Fibroblast of skin of right quadriceps (primary cell): Measurements from ENCODE around the gene FAM228A.
"Not testable (repeated sequence)": the region's sequence is repeated elsewhere in the genome, so short reads cannot be mapped to it uniquely, and the experiment has no call there.

Source experiments
- DNase-seq: peaks from one replicate; pipeline ENCODE4 v3.0.0-alpha.2; 2013

Gene FAM228A

DNA sequence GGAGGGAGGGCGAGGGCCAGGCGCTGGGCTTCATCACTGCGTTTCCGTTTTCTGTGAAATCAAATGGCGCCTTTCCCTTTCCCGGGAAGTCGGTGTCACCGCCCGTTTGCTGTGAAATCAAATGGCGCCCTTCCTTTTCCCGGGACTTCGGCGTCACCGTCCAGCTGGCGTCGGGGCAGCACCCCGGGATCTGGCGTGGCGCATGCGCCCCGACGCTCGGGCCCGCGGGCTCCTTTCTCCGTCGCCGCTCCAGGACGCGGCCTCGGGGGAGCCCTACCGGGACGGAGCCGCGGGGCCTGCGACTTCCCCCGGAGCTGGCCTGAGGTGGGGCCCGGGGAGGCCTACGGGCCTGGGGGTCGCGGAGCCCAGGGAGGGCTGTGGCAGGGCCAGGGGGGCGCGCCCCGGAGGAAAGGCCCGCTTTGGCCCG, at the start of gene FAM228A:
Gene FAM228A, plus strand, starts transcription at position 203 of the 427 bp plus-strand sequence. CDS start 428 bp downstream, outside the sequence.
- no peak for DNase-seq

DNA sequence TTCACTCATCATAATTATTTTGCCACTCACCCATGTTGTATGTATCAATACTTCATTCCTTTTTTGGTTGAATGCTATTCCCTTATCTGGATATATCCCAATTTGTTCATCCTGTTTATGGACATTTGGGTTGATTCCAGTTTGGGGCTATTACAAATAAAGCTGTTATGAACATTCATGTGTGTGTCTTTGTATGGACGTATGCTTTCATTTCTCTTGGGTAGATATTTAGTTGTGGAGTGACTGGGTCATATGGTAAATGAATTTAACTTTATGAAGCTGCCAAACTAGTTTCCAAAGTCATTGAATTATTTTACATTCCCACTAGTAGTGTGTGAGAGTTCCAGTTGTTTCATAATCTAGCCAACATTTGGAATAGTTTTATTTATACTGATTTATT, 48.9 kb upstream of the FAM228A start:
- DNase-seq: no peak

DNA sequence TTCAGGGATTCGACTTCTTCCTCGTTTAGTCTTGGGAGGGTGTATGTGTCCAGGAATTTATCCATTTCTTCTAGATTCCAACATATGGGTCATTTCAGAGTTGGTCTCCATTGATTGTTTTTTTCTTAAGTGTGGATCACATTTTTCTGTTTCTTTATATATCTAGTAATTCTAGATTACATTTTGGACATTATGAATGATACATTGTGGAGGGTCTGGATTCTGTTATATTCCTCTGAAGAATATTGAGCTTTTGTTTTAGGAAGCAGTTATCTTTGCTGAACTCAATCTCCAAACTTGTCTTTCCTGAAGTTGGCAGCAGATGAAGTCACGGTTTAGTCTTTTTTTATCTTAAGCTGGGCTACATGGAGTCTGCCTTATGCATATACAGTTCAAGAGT, 42.3 kb upstream of the FAM228A start:
- no peak for DNase-seq

DNA sequence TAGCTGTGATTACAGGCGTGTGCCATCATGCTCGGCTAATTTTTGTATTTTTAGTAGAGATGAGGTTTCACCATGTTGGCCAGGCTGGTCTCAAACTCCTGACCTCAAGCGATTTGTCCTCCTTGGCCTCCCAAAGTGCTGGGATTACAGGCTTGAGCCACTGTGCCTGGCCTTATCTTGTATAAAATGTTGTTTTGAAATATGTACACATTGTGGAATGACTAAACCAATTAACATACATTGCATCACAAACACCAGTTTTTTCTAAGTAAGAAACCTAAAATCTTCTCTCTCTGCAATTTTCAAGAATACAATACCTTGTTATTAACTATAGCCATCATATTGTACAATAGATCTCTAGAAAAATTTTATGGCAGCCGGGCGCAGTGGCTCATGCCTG, 34.5 kb upstream of the FAM228A start:
- DNase-seq: not testable (repeated sequence)

DNA sequence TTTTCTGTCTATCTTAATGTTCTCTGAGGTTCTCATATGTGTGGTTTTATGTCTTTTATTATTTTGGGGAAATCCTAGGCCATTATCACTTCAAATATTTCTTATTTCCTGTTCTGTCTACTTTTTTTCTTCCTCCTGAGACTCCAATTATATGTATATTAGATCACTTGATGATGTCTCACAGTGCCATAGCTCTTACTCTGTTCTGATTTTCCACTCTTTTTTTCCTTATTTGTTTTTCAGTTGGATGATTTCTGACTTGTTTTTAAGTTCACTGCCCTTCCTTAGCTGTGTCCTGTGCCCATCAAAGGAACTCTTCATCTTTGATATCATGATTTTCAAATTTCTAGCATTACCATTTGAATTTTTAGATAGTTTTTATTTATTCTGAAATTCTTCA, 27.5 kb upstream of the FAM228A start:
- DNase-seq: no peak

DNA sequence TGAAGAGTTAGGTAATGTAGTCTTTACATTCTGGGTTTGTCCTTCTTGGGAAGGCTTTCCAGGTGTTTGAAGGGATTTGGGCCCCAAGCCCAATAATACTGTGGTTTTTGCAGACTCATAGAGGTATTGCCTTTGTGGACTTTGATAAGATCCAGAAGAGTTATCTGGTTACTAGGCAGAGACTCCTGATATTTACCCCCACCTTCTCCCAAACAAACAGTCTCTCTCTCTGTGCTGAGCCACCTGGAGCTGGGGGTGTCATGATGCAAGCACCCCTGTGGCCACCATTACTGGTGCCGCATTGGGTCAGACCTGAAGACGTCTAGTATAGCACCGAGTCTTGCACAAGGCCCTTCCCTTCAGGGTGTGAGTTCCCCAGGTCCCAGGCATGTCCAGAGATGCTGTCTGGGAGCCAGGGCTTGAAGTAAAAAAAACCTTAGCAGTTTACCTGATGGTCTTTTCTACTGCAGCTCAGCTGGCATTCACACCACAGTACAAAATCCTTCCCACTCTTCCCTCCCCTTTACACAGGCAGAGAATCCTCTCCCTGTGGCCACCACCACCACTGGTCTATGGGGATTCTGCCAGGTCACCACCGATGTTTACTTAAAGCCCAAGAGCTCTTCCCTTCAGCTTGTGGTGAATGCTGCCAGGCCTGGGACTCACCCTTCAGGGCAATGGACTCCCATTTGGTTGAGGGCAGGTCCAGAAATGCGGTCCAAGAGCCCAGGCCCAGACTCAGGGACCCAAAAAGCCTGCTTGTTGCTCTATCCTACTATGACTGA, 22.2 kb upstream of the FAM228A start:
- no peak for DNase-seq

DNA sequence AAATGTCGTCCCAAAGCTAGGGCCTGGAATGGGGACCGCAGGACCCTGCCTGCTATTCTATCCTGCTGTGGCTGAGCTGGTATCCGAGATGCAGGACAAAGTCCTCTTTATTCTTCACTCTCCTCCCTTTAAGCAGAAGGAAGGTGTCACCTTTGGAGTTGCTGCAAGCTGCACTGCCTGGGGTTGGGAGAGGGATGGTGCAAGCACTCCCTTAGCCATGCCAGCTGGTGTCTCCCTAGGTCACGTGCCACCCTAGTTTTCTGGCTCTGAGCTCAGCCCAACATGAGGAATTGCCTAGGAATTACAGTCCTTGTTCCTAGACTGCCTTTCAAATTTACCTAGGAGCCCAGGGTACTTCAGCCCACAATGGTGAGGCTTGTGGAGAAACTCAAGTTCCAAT, 21.4 kb upstream of the FAM228A start:
- DNase-seq: no peak

DNA sequence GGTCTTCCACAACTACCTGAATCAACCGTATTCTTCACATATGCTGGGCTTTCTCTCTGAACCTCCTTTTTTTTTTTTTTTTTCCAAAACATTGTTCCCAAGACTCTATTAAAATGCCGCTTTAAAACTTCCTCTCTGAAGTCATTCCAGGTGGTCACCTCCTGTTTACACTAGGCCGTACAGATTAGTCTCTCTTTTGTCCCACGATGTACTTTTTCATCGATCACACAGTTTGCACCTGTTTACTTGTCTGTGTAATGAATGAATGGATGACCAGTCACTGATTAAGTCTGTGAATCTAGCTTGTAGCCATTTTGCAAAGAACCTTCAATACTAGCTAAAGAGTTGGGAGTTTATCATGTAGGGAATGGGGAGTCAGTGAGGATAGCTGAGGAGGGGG, 16.7 kb upstream of the FAM228A start:
- no peak for DNase-seq

DNA sequence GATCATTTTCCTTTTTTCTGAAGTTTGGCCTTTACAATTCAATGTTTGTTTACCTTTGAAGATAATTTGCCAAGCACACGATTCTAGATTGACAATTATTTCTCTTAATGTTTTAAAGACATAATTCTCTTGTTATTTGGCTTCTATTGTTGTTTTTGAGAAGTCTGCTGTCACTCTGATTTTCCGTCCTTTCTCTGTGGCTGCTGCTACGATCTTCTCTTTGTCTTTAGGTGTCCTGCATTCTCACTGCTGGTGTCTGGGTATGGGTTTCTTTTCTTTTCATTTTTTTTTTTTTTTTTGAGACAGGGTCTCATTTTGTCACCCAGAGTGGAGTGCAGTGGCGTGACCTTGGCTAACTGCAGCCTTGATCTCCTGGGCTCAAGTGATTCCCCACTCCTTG, 15.1 kb upstream of the FAM228A start:
- DNase-seq: no peak

DNA sequence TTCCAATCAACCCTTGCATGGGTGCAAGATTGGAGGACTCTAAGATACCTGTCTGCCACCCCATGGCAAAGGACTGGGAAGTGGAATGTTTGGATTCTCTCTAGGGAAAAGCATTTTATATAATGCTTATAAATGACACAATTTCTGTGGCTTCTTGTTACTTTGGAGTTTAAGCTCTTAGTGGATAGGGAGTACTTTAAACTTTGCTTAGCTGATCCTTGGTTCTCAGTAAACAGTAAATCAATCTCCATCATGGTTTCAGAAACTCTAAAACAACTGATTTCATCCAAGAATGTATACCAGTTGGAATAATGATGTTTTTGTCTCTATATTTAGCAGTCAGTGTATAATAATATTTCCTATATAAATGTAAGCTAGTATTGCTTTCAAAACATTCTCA, 14.1 kb upstream of the FAM228A start:
- DNase-seq: no peak

DNA sequence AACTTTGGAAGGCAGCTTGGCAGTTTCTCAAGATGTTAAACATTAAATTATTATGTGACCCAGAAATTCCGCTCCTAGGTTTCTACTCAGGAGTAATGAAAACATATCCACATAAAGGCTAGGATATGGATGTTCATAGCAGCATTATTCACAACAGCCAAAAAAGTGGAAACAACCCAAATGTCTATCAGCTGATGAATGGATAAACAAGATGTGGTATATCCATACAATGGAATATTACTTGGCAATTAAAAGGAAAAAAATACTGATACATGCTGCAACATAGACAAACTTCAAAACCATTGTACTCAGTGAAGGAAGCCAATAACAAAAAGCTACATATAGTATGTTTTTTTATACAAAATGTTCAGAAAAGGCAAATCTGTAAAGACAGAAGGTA, 12.4 kb upstream of the FAM228A start:
- no peak for DNase-seq

DNA sequence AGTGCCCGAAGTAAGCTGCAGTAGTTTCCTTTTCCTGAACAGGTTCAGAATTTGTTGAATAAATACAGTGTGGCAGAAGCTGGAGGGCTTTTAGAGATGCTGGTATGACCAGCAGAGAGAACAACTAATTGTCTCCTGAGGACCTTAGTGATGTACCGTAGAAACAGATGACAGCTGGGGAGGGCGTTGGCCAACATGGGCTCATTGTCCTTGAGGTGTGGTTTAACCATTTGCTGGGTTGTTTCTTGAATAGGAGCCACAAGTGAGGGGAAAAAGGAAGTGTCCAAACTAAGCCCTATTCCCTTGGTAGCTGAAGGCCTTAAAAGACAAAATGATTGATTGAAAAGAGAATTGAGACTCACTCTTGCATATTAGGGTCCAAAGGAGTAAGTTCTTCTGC, 11.7 kb upstream of the FAM228A start:
- DNase-seq: no peak

DNA sequence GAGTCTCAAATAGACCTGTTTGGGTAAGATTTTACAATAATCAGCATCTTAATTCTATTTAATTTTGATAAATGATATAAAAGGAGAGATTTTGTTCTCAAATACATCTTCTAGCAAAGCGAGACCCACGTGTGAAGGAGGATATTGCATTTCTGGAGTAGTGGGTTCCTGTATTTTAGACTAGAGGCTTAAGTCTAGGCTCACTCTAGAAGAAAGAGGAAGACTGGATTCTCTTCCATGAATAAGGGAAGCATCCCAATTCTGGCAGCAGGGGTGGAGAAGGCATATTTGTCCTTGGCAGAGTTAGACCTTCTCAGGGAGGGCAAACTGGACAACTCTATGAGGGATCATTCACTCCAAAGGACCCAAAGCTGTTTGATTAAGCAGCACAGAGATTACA, 11.3 kb upstream of the FAM228A start:
- DNase-seq: no peak

DNA sequence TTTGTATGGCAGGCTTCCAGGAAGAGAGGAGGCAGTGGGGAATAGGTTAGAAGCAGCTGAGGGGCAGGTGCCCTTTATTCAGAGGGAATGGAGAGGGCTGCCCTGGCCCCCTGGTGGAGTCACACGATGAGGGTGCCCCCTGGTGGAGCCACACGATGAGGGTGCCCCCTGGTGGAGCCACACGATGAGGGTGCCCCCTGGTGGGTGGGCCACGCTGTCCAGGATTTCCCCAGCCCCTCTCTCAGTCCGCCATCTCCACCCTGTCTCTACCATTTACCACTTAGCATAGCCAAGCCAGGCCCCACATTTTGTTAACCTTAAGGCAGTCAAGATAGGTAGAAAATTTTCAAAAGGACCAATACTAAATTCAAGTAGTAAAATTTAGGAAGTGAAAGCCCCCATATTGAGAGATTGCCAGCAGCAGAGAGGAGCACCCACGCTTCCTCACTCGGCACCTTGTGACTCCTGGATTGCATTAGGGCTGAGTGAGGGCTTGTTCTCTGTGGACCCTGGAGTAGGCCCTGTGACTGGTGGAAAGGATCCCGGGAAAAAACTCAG, 10.4 kb upstream of the FAM228A start:
- DNase-seq: no peak

DNA sequence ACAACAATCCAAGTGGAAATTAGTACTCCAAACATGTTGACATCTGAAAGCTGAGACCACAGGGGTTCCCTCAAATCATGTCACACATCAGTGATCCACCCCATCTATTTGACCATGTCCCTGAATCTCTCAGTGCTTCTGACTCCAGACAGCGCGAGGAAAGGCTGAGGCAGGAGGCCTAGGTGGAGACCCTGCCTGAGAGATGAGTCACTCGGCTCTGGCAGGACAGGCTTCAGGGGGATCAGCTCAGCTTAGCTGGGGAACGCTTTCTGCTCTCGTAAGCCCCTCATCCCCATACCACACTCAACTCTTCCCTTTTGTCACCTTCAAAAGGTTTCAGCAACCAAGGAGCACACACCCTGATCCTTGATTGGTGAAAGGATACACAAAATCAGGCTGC, 5.8 kb upstream of the FAM228A start:
- DNase-seq: no peak

DNA sequence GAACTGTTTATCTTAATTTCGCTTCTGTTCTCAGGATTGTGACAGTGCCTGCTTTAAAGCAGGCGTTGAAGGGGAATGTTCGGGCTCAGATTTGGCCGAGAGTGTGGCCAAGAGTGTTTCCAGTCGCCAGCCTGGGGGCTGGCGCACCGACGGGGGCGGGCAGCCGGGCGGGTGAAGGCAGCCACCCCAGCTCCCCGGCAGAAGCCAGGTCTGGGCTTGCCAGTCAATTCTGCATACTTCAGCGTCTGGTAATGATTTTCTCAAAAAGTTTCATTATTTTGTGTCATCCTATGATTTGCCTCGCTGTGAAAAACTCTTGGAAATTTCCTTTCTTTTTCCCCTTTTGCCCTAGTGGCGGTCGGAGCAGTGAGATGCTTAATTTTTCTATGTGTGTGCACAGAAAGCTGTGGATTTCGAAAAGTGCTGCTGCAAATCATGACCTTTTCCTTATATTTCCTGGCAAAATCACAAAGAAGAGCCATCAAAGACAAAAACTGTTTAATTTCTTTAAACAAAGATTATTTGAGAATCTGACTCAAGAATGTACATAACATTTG, 856 bp downstream of the FAM228A start:
- no peak for DNase-seq

DNA sequence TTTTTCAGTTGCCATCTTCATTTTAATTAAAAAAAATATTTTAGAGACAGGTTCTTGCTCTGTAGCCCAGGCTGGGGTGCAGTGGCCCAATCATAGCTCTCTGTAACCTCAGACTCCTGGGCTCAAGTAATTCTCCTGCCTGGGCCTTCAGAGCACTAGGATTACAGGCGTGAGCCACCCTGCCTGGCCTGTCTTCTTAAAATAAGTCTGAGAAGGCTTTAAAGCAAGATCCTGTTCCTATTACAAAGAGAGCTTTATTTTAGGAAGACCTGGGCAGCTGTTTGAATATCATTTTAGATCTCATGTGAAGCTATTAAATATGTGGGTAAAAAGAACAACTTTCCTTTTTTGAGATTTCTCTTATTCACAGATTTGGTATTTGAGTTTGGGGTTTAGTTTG, 1.5 kb downstream of the FAM228A start:
- no peak for DNase-seq

DNA sequence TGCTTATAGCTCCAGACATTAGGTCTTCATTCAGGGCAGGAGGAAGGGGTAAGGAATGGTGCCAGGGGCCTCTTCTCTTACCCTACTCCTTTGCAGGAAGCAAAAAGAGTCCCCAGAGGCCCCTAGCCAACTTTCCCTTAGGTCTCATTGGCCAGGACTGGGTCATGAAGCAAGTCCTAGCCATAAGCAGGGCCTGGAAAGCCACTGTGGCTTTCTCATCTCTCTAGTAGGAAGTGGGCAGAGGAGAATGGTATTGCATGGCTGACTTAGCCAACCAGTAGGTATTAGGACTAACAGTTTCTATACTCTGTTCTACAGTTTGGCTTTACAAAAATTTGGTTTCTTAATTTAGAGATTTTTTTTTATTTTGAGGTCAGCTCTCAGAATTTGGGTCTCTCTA, 4.8 kb downstream of the FAM228A start:
- no peak for DNase-seq

DNA sequence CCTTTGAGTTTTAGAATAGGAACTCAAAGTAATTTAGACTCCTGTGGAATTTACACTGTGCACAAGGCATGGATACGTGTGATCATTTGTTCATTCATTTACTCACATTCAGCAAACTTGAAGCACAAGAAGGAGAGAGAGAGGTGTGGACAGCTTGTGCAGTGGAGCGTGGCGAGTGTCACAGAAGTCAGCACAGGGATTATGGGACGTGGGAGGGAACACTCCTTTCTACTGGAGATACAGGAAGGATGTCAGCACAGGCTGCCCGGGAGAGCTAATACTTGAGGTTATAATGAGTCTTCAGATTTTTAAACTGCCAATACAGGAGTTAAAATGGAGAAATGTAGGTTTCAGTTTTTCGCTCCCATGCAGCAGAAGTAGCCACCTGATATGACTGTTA, 7.0 kb downstream of the FAM228A start:
- no peak for DNase-seq

DNA sequence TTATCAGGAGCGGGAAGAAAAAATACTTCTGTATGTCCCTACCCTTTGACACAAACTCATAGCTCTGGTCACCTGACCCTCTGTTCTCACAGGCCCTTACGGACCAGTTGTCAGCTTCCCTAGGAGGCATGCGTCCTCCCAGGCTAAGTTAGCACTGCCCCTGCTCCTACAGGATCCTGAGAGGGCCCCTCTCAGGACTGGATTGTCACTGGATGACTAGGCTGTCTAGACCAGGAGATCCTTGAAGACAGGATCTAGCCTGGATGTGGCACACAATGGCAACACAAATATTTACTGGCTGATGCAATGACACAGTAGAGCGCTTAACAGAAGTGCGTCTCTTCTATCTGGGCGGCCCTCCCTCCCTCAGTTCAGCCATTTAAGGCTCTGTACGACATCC, 7.7 kb downstream of the FAM228A start:
- DNase-seq: no peak

DNA sequence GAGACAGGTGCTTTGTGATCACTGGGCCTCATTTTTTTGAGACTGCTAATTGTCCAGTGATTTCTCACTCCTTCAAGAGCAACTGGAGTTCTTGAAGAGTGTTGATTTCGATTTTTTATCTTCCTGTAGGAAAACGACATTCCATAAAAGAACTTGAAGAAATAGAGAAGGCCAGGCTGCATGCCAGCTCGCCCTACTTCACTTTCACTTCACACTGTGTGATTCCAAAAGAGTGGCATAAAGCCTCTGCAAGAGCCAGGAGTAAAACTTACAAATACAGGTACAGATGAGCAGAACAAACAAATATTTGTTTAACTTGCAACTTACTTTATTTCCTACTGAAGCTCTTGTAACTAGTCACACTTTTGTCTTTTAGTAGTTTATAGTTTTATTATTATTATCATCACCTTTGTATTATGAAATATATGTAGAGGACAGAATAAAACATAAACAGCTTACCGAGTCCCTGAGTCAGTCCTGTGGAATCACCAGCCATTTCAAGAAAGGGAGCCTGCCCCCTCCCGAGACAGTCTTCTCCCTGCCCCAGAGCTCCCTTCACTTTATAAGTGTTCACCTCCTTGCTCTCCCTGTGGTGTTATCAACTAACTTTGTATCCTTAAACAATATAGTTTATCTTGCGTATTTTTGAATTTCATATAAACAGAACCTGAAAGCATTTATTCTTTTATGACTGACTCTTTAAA, 8.7 kb downstream of the FAM228A start:
- no peak for DNase-seq

DNA sequence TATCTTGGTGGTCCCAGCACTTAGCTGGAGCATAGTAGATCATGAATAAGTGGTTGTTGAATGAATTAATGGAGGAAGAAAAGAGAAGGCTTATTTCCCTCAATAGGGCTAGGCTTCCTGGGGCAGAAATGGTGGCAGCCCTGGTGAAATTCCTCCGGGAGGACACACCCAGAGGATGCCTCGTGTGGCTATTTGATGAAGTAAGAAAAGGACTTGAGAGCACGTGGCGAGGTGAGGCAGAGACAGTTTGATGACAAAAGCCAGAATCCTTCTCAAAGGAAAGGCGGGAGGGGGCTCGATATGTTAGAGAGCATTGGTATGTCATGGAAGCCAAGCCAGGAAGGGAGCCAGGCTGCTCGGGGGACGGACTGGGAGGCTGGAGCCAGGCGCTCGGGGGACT, 14.7 kb downstream of the FAM228A start:
- no peak for DNase-seq

DNA sequence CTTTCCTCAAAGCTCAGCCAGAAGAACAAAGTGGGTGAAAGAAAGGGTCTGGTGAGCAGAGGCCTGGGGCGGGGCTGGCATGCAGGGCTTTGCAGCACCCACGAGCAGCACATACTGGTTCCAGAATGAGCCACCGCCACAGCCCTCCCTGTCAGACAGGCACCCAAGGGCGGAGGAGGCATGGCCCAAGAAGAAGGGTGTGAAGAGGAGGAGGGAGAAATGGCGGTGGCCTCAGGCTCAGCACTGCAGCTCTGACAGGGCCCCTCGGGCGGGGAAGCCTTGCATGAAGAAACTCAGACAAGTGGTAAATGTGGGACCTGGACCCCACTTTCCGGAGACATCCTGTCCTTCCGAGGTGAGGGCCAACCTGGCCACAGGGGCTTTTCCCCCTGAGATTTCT, 15.7 kb downstream of the FAM228A start:
- DNase-seq: no peak

DNA sequence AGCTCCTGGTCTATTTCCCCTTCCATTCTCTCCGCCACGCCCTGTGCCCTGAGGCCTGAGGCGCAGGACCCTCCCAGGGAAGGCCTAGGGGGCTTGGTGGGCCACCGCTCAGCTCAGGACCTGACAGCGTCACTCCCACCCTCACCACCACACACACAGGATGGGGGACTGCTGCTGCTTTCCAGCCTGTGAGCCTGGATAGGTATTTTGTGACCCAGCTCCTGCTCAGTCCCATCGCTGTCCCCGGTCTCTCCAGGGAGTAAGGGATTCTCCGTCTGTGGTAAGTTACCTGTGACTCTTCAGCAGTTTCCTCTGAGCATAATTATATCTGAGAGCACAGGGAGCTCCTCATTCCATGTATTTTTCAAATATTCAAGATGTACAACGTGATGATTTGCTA, 16.3 kb downstream of the FAM228A start:
- no peak for DNase-seq
